SK-N-SH (cell line): Measurements from ENCODE around the gene CPNE4.

Experiments
- CHD2 ChIP-seq: fragments of 150-350 bp; IDR thresholded peaks from 2 replicates; pipeline ENCODE4 v1.6.1; 2018; ENCODE audit warnings: low read length; ENCODE audit not compliant: partially characterized antibody
- CTCF ChIP-seq: fragments of 200-600 bp; sonication (generic); IDR thresholded peaks from 2 replicates; pipeline ENCODE4 v1.6.1; 2017; ENCODE audit warnings: antibody characterized with exemption, mild to moderate bottlenecking, moderate library complexity
- EP300 ChIP-seq, 2 experiments: IDR thresholded peaks; 2 replicates each; pipeline versions ENCODE4 v1.4.0 to v1.6.1; 2012; ENCODE audit warnings: borderline replicate concordance in 1 of 2, low read depth in 1 of 2, low read length in 1 of 2
- FOXM1 ChIP-seq: IDR thresholded peaks from 2 replicates; pipeline ENCODE4 v1.4.0; 2012; ENCODE audit warnings: low read depth, mild to moderate bottlenecking
- GABPA ChIP-seq: IDR thresholded peaks from 2 replicates; pipeline ENCODE4 v1.4.0; 2012; ENCODE audit warnings: low read depth, mild to moderate bottlenecking
- NFIC ChIP-seq: IDR thresholded peaks from 2 replicates; pipeline ENCODE4 v1.4.0; 2012; ENCODE audit warnings: borderline replicate concordance
- NRF1 ChIP-seq: IDR thresholded peaks from 2 replicates; pipeline ENCODE4 v1.6.1; 2012; ENCODE audit warnings: low read depth, mild to moderate bottlenecking, low read length
- POLR2AphosphoS5 ChIP-seq: IDR thresholded peaks from 2 replicates; pipeline ENCODE4 v1.6.1; 2012; ENCODE audit warnings: low read depth, low read length
- TF ChIP-seq, protein P1 (sequence below): fragments of 150-350 bp; IDR thresholded peaks from 2 replicates; pipeline ENCODE4 v1.6.1; 2017; ENCODE audit warnings: antibody characterized with exemption, low read length, low read depth, borderline replicate concordance
- TF ChIP-seq, protein P2 (sequence below): IDR thresholded peaks from 2 replicates; pipeline ENCODE4 v1.4.0; 2012; ENCODE audit warnings: low read depth, borderline replicate concordance

- TF ChIP-seq POLR2AphosphoS5 (no peak), CHD2 (no peak), EP300 (IDR thresholded peaks at IDR 0.05; ENCODE audit: borderline replicate concordance in 1 of 2, low read depth in 1 of 2, low read length in 1 of 2) (no peak), GABPA (no peak), CTCF (no peak), FOXM1 (no peak), NRF1 (no peak), NFIC (no peak)
- TF ChIP-seq, protein P1, sequence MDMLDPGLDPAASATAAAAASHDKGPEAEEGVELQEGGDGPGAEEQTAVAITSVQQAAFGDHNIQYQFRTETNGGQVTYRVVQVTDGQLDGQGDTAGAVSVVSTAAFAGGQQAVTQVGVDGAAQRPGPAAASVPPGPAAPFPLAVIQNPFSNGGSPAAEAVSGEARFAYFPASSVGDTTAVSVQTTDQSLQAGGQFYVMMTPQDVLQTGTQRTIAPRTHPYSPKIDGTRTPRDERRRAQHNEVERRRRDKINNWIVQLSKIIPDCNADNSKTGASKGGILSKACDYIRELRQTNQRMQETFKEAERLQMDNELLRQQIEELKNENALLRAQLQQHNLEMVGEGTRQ = no peak
- TF ChIP-seq, protein P2, sequence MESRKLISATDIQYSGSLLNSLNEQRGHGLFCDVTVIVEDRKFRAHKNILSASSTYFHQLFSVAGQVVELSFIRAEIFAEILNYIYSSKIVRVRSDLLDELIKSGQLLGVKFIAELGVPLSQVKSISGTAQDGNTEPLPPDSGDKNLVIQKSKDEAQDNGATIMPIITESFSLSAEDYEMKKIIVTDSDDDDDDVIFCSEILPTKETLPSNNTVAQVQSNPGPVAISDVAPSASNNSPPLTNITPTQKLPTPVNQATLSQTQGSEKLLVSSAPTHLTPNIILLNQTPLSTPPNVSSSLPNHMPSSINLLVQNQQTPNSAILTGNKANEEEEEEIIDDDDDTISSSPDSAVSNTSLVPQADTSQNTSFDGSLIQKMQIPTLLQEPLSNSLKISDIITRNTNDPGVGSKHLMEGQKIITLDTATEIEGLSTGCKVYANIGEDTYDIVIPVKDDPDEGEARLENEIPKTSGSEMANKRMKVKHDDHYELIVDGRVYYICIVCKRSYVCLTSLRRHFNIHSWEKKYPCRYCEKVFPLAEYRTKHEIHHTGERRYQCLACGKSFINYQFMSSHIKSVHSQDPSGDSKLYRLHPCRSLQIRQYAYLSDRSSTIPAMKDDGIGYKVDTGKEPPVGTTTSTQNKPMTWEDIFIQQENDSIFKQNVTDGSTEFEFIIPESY = no peak
Observed at GRCh38 chr3:131972091-131972490, 62.7 kb downstream of the CPNE4 start.
